GM19240 (cell line): ENCODE results near the gene MPP2.
"Not testable (repeated sequence)": the region's sequence is repeated elsewhere in the genome, so short reads cannot be mapped to it uniquely, and the experiment has no call there.

ENCODE experiments used
- DNase-seq: peaks from one replicate; pipeline ENCODE4 v3.0.0; 2011; ENCODE audit warnings: low spot score; ENCODE audit not compliant: insufficient read length

The MPP2 gene

DNA sequence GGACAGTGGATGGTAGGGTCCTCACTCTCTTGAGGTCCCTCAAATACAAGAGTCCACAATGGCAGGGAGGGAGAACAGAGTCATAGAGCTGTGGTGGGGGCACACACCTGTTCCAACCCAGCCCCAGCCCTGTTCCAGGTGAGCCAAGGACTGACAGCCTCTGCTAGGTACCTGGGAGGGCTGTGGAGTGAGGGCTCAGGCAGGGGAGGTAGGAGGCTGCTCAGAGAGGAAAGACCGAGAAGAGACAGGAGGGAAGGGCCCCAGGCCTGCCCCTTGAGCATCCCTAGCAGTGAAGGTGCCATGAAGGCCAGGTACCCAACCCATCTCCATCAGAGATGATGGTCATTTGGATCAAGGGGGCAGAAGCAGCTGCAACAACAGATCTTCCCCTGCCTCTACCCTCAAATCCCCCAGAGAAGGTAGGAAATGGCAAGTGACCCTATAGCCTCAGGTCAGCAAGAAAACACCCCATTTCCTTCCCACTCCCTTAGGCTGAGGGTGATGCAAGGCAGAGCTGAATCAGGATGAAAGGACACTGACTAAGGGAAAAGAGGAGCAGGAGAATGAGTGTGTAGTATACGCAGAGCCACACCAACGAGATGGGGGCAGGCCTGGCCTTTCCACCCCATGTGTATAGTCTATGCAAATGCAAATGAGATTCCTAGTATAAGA lies 31.7 kb downstream of the MPP2 start:
- no peak for DNase-seq

DNA sequence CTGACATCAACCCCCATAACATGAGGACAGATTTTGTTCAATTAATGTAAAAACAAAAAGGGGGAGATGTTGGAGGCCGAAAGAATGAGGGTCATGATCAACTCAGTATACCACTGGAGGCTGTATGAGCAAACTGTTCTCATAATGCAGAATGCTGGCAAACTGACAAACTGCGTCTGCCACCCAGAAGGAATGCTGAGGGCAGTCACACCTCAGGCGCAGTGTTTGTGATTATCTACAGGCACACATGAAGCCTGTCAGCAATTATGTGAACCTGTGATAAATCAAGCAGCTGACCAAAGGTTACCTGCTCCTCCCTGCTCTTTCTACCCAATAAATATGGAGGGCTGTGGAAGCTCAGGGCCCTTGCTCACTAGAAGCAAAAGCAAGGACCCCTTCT lies 33.0 kb downstream of the MPP2 start:
- no peak for DNase-seq

DNA sequence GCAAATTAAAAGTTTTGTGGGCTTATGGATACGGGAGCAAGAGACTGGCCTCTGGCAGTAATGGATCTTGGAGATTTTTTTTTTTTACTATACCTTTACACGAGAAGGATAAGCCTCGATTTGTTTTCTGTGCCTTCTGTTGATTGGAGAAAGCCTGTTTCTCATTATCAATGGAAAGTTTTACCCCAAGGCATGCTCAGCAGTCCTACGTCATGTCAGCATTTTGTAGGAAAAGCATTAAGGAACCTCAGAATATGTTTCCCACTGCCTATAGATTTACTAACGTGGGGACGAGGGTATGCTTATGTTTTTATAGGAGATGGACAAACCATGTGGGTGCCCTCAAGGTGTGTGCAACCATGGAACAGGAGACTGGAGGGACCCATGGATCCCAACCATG lies 33.5 kb downstream of the MPP2 start:
- DNase-seq: no peak

DNA sequence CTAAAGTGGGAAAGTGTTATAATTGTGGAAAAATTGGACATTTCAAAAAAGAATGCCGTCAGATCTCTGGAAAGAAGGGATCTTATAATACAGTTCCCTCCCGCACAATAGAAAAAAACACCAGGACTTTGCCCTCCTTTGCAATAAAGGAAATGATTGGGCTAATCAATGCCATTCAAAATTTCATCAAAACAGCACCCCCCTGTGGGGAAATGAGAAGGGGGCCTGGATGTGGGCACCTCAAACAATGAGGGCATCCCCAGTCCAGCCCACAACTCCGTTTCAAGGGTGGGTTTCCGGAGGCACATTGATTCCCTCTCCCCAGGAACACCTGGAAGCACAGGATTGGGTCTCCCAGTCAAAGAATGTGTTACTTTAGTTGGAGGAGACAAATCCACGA lies 34.2 kb downstream of the MPP2 start:
- DNase-seq: no peak

DNA sequence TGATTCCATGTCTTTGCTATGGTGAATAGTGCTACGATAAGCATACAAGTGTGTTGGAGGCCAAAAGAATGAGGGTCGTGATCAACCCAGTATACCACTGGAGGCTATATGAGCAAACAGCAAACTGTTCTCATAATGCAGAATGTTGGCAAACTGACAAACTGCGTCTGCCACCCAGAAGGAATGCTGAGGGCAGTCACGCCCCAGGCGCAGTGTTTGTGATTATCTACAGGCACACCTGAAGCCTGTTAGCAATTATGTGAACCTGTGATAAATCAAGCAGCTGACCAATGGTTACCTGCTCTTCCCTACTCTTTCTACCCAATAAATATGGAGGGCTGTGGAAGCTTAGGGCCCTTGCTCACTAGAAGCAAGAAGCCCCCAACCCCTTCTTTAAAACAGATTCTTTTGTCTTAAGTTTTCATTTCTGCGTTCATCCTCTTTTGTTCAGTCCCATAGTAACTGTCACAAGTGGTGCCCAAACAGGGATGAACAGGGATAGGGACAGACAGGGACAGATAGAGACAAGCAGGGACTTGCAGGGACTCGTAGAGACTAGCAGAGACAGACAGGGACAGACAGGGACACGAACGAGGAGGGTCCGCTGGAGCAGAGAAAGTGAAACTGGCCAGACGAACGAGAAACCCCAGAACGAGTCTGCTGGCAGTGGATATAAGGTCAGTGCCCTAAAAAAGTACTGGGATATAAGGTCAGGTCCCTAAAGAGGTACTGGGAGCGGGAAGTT lies 35.2 kb downstream of the MPP2 start:
- no peak for DNase-seq

DNA sequence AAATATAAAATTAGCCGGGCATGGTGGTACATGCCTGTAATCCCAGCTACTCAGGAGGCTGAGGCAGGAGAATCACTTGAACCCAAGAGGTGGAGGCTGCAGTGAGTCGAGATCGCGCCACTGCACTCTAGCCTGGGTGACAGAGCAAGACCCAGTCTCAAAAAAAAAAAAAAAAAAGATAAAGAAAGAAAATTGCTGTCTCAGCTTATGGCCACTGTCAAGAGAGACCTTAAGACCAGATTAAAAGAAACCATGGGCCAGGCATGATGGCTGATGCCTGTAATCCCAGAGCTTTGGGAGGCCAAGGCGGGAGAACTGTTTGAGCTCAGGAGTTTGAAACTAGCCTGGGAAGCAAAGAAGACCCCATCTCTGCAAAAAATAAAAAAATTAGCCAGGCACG lies 38.3 kb downstream of the MPP2 start:
- DNase-seq: not testable (repeated sequence)

- DNase-seq: no peak
These were observed 38.9 kb downstream of the MPP2 start for GRCh38 chr17:43868226-43868994.

DNA sequence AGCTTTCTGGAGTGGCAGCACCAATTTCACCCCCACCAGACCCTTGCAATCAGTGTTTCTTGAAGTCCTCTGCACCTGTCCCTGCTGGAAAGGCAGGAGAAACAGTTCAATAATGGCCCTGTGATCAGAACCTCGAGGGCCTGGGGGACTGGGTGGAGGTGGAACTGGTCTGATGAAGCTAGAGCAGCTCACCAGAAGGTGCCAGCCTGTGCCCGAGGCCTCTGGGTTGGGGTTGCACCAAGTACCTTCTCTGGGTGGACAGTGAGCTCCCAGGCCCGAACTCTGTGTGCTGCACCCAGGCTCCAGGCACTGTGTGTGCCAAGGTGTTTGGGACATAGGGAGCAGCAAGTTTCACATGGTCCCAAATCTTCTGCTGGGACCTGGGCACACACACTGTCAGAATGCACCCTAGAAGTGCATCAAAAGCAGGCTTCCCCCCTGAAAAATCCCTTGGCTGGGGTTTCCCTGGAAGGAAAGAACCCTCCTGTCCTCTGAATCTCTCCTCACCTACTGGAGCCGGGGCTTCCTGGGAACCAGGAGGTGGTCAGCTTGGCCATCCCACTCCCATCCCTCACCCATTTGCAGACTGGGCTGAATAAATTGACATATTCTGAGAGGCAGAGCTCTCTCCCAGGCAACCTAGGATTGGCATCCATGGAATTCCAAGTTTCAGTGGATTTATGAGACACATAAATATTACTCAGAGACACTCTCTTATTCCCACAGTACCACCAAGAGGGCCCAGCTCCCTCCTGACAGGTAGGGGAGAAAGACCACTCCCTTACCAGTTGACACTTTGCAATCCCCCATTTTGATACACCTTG lies 43.0 kb downstream of the MPP2 start:
- DNase-seq: no peak

DNA sequence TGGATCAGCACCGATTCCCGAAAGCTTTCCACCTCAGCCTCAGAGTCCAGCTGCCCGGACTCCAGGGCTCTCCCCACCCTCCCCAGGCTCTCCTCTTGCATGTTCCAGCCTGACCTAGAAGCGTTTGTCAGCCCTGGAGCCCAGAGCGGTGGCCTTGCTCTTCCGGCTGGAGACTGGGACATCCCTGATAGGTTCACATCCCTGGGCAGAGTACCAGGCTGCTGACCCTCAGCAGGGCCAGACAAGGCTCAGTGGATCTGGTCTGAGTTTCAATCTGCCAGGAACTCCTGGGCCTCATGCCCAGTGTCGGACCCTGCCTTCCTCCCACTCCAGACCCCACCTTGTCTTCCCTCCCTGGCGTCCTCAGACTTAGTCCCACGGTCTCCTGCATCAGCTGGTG lies 45.4 kb downstream of the MPP2 start:
- no peak for DNase-seq

DNA sequence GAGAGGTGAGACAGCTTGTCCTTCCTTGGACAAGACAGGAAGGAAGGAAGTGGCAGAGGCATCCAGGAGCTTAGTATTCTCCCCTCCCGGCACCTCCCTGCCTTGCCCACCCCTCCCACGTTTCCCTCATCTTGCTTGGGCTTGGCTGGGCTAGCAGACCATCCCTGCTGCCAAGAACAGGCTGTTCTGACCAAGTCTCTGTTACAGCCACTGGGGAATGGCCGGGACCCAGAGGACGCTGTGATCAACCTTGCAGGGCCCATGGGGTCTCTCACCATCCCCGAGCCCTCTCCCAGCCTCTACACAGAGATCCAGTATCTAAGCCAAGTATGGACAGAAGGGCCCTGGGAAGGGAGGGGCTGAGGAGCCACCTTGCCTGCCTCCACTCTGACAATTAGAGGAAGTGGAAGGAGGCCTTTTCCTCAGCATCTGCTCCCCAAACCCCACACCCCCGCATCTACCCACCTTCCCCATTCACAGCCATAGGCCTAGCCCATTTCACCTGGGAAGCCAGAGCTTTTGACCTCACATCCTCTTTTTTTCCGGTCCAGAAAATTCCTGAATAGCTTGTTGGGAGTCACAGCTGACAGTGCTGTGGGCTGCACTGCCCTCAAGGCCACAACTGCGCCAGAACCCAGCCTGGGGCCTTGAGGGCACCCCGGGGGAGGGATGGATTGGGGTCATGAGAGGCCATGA lies 46.3 kb downstream of the MPP2 start:
- DNase-seq: no peak

DNA sequence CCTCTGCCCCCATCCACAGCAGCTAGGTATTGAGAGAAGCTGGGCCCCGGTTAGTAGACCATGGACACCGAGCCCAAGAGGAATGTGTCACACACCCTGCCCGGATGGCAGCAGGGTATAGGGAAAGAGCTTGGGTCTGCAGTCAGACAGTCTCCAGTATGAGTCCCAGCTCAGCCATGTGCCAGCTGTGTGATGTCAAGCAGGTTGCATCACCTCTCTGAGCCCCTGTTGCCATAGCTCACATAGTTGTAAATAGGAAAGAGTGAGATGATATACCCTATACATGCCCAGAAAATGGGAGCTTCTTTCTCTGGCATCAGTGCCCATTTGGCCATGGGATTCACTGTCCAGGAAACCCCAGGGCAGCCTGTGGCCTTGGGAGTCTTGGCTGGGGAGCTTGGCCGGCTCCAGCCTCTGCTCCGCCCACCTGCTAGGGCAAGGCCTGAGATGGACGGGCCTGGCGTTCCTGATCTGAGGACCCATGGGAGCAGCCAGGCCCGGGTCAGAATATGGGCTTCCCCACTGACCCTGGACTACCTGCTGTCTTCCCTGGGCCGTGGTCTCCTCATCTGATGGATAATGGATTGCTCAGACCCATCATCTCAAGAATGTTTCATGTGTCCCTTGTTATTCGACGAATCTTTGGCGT lies 47.1 kb downstream of the MPP2 start:
- DNase-seq: no peak

DNA sequence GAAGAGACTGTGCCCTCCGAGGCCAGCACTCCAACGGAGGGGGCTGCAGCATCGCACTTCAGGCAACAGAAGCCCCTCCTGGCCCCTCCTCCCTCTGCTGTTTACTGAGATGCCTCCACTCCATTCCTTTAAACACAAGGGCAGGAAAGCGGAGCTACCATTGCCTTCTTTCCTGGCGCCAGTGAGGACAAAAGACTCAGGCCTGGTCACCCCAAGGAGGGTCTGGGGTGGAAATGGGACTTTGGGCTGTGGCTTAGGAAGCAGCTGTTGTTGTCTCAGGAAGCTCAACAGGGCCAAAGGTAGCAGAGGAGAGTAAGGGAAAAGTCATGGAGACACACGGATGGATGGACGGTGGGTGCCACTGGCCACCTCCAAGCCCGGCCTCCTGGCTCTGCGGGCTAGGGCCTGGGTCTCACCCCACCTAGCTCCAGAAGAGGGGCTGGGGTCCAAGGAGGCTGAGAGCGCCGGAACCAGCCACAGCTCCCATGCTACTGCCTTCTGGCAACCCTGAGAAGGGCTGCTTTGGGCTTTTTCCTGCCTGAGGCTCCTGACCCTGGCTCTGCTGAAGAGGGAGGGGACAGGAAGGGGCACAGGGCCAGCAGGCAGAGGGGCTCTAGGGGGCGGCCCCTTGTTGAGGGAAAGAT lies 49.3 kb downstream of the MPP2 start:
- no peak for DNase-seq

- DNase-seq: no peak
These were observed 50.2 kb downstream of the MPP2 start for GRCh38 chr17:43857141-43857540.

DNA sequence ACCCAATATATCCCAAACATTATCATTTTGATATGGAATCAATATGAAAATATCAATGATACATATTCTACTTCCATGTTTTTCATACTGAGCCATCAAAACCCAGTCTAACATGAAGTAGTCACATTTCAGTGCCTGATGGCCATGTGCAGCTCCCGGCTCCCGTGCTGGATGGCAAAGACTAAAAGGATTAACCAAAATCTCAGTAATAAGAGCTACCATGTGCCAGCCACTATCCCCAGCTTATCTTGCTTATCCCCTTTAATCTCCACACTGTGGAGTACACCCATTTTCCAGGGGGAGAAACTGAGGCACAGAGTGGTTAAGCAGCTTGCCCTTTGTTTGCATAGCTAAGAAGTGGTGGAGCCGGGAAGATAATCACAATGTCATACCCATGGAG lies 51.2 kb downstream of the MPP2 start:
- no peak for DNase-seq

GRCh38 chr17:43855061-43855460 lies 52.3 kb downstream of the MPP2 start:
- DNase-seq: no peak

DNA sequence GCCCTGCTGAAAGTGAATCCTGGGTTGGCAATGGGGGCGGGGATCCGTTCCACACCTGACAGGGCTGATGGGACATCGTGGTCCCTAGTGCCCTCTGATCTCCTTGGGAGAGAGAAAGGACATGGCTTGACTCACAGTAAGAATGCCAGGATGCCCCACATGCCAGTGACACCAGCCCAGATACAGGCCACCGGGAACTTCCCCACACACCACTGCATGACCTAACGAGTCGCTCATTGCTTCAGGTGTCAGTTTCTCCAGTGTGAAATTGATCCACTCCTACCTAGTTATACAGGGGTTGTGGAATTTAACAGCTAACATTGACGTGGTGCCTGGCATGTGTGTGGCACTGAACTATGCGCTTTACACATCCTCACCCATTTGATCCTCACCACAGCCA lies 52.8 kb downstream of the MPP2 start:
- no peak for DNase-seq

DNA sequence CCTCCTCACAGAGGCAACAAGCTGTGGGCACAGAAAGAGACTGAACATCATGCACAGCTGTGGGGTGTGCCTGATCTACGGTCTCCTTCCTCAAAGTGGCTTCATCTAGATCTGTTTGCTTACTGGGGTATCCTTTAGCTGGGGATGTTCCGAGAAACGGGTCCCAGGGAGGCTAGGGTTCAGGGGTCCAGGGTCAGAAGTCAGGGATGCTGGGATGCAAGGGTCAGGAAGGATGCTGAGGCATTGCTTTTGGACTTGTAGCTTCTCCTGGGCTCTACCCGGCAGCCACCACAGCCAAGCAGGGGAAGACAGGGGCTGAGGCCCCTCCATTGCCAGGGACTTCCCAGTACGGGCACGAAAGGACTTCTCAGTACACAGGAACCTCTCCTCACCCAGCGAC lies 53.8 kb downstream of the MPP2 start:
- DNase-seq: no peak

GRCh38 chr17:43852571-43852970 lies 54.8 kb downstream of the MPP2 start:
- DNase-seq: no peak

DNA sequence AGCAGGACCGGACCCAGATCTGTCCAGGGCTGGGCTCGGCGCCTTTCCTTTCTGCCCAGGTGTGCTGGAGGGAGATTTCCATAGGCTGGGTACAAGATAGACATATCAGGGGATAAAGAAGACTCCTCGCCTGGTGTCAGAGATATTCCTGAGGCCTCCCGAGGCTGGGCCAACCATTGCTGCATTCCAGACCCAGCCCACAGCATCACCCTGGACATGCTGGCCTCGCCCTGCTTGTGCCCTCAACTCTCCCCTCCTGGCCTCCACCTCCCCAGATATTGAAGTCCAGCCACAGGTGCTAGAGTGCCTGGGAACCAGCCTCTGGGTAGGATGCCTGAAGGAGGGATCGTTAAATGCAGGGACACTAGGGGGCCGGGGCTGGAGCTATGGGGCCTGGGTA lies 58.2 kb downstream of the MPP2 start:
- DNase-seq: no peak

DNA sequence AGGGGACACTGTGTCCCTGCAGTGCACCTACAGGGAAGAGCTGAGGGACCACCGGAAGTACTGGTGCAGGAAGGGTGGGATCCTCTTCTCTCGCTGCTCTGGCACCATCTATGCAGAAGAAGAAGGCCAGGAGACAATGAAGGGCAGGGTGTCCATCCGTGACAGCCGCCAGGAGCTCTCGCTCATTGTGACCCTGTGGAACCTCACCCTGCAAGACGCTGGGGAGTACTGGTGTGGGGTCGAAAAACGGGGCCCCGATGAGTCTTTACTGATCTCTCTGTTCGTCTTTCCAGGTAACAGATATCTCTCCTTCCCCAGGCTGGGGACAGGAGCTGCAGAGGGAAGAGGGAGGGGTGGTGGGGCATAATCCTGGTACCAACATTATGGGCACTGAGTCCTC lies 58.7 kb downstream of the MPP2 start:
- DNase-seq: no peak
